GM23338 (cell line): Measurements from ENCODE around the gene BNC2. TPM values are rescaled to one million over a fixed set of nuclear protein-coding genes. Genes with fewer than 3 reads are reported as not detected.
A peak's percentile ranks its signal among the peaks of the same experiment; 100 is the strongest.

Source experiments
- ATAC-seq: fragments of 200-7000 bp; cut with Tn5 transposase; 3 replicates; pipeline ENCODE4 v1.9.1; 2020
- DNase-seq: peaks from one replicate; pipeline ENCODE4 v3.0.0-alpha.2; 2015; ENCODE audit warnings: low spot score
- H2AFZ ChIP-seq: fragments of 200-600 bp; sonication (generic); 2 replicates; pipeline ENCODE4 v1.8.0; 2016; ENCODE audit warnings: antibody characterized with exemption, mild to moderate bottlenecking, moderate library complexity
- H3F3A ChIP-seq: fragments of 200-600 bp; sonication (generic); replicated peaks from 2 replicates; pipeline ENCODE4 v1.8.0; 2017; ENCODE audit warnings: antibody characterized with exemption, mixed run types, low read depth
- H3K27ac ChIP-seq: fragments of 200-600 bp; sonication (generic); 2 replicates; pipeline ENCODE4 v1.6.1; 2016; ENCODE audit warnings: low read depth
- H3K27me3 ChIP-seq: fragments of 200-600 bp; sonication (generic); 2 replicates; pipeline ENCODE4 v1.8.0; 2016; ENCODE audit warnings: mild to moderate bottlenecking, mixed run types, moderate library complexity; ENCODE audit not compliant: insufficient read depth
- H3K36me3 ChIP-seq: fragments of 200-600 bp; sonication (generic); 2 replicates; pipeline ENCODE4 v1.8.0; 2016; ENCODE audit warnings: mild to moderate bottlenecking; ENCODE audit not compliant: insufficient read depth
- H3K4me1 ChIP-seq: fragments of 200-600 bp; sonication (generic); 2 replicates; pipeline ENCODE4 v1.8.0; 2016; ENCODE audit warnings: mild to moderate bottlenecking, moderate library complexity; ENCODE audit not compliant: insufficient read depth
- H3K4me2 ChIP-seq: fragments of 200-600 bp; sonication (generic); 2 replicates; pipeline ENCODE4 v1.7.1; 2017; ENCODE audit warnings: mixed run types
- H3K4me3 ChIP-seq: fragments of 200-600 bp; sonication (generic); 2 replicates; pipeline ENCODE4 v1.6.1; 2016; ENCODE audit warnings: mixed run types
- H3K79me2 ChIP-seq: fragments of 200-600 bp; sonication (generic); replicated peaks from 2 replicates; pipeline ENCODE4 v1.8.0; 2017; ENCODE audit warnings: mild to moderate bottlenecking; ENCODE audit not compliant: insufficient read depth
- H3K9me2 ChIP-seq: fragments of 200-600 bp; sonication (generic); 2 replicates; pipeline ENCODE4 v1.8.0; 2017; ENCODE audit not compliant: insufficient read depth
- H4K20me1 ChIP-seq: fragments of 200-600 bp; sonication (generic); replicated peaks from 2 replicates; pipeline ENCODE4 v1.8.0; 2017; ENCODE audit warnings: mild to moderate bottlenecking; ENCODE audit not compliant: insufficient read depth
- H3K27ac Mint-ChIP-seq: 2 replicates; pipeline ENCODE4 v1.8.0; 2020; ENCODE audit warnings: inconsistent platforms, mild to moderate bottlenecking, moderate library complexity, mixed read lengths
- H3K27me3 Mint-ChIP-seq: 3 replicates; pipeline ENCODE4 v1.8.0; 2022; ENCODE audit warnings: low read depth, mild to moderate bottlenecking, moderate library complexity, mixed read lengths, inconsistent platforms; ENCODE audit not compliant: insufficient read depth, poor library complexity
- H3K36me3 Mint-ChIP-seq: 3 replicates; pipeline ENCODE4 v1.8.0; 2021; ENCODE audit warnings: low read depth, mild to moderate bottlenecking, inconsistent platforms, moderate library complexity, mixed read lengths
- H3K4me1 Mint-ChIP-seq: 3 replicates; pipeline ENCODE4 v1.8.0; 2020; ENCODE audit warnings: mild to moderate bottlenecking, inconsistent platforms, mixed read lengths
- H3K4me3 Mint-ChIP-seq: 3 replicates; pipeline ENCODE4 v1.8.0; 2021; ENCODE audit warnings: moderate library complexity, mild to moderate bottlenecking, inconsistent platforms, mixed read lengths
- H3K9me3 Mint-ChIP-seq: 3 replicates; pipeline ENCODE4 v1.8.0; 2020; ENCODE audit warnings: moderate library complexity, mild to moderate bottlenecking, inconsistent platforms, mixed read lengths
- CREB1 ChIP-seq: fragments of 250-450 bp; sonication (Bioruptor Pico); IDR thresholded peaks from 2 replicates; pipeline ENCODE4 v1.5.0; 2020; ENCODE audit warnings: low read depth, mild to moderate bottlenecking, moderate library complexity
- CTCF ChIP-seq, 2 experiments: fragments of 200-600 bp in 1 of 2; sonication (generic) in 1 of 2; conservative IDR thresholded peaks; 2 replicates each; pipeline versions ENCODE4 v1.5.1 to v1.6.1; 2016 to 2017; ENCODE audit warnings: antibody characterized with exemption in 2 of 2, low read depth in 2 of 2, mild to moderate bottlenecking in 2 of 2, moderate library complexity in 1 of 2
- ETS1 ChIP-seq: IDR thresholded peaks from 2 replicates; pipeline ENCODE4 v1.6.1; 2016; ENCODE audit warnings: antibody characterized with exemption
- EZH2 ChIP-seq: fragments of 200-600 bp; sonication (generic); IDR thresholded peaks from one replicate; pipeline ENCODE4 v1.8.0; 2017; ENCODE audit warnings: antibody characterized with exemption, mild to moderate bottlenecking, low read depth; ENCODE audit not compliant: unreplicated experiment
- EZH2phosphoT487 ChIP-seq: fragments of 200-600 bp; sonication (generic); IDR thresholded peaks from one replicate; pipeline ENCODE4 v1.8.1; 2018; ENCODE audit warnings: antibody characterized with exemption; ENCODE audit not compliant: unreplicated experiment
- JUNB ChIP-seq: IDR thresholded peaks from one replicate; pipeline ENCODE4 v1.6.1; 2016; ENCODE audit warnings: antibody characterized with exemption; ENCODE audit not compliant: unreplicated experiment
- NANOG ChIP-seq: IDR thresholded peaks from 2 replicates; pipeline ENCODE4 v1.6.1; 2016; ENCODE audit warnings: antibody characterized with exemption, borderline replicate concordance
- POLR2AphosphoS5 ChIP-seq: IDR thresholded peaks from 2 replicates; pipeline ENCODE4 v1.6.1; 2016; ENCODE audit warnings: antibody characterized with exemption, low read depth
- REST ChIP-seq: IDR thresholded peaks from one replicate; pipeline ENCODE4 v1.6.1; 2018; ENCODE audit warnings: antibody characterized with exemption; ENCODE audit not compliant: unreplicated experiment
- STAT1 ChIP-seq: IDR thresholded peaks from one replicate; pipeline ENCODE4 v1.6.1; 2016; ENCODE audit warnings: antibody characterized with exemption; ENCODE audit not compliant: unreplicated experiment
- ZNF114 ChIP-seq: fragments of 250-450 bp; sonication (Bioruptor Pico); IDR thresholded peaks from 2 replicates; pipeline ENCODE4 v1.5.0; 2020; ENCODE audit warnings: mild to moderate bottlenecking, moderate library complexity
- ZNF331 ChIP-seq: fragments of 250-450 bp; sonication (Bioruptor Pico); IDR thresholded peaks from 2 replicates; pipeline ENCODE4 v1.5.0; 2020; ENCODE audit warnings: low read depth, mild to moderate bottlenecking, moderate library complexity
- ZNF462 ChIP-seq: fragments of 250-450 bp; sonication (Bioruptor Pico); IDR thresholded peaks from 2 replicates; pipeline ENCODE4 v1.5.0; 2020; ENCODE audit warnings: mild to moderate bottlenecking, moderate library complexity
- polyA plus RNA-seq: library from polyadenylated mRNA; unstranded; fragments of >200 nt; fragmentation: Nextera tagmentation; extraction: Ambion mirVana; gene quantifications from 2 replicates; pipeline ENCODE4 v1.2.1, GENCODE V29; 2016
- total RNA-seq: library from RNA; depleted of rRNA; stranded (reverse); fragments of >200 nt; shearing (Covaris generic); gene quantifications from 2 replicates; pipeline ENCODE4 v1.2.3, GENCODE V29; 2014

BNC2 gene
- total and polyA plus RNA-seq, 2 experiments from 2014 or later, result 12.7 to 13.2 TPM

GRCh38 chr9:16715404-16715803 lies 155.1 kb downstream of the BNC2 start:
- no peak for DNase-seq
- no peak for ATAC-seq
- Histone ChIP-seq H3K9me2 (no peaks in the 10 kb centered on the region), H3K36me3 (no peaks in the 10 kb centered on the region), H3F3A (no peaks in the 10 kb centered on the region), H3K4me2 (no peak overlapping the region), H3K27me3 (no peaks in the 10 kb centered on the region), H3K27ac (no peak overlapping the region), H3K4me1 (peaks cover 92% of the 10 kb centered on the region), H3K4me3 (no peak overlapping the region), H4K20me1 (no peaks in the 10 kb centered on the region), H2AFZ (no peak overlapping the region), H3K79me2 (0 out of 2 replicates have a peak, but pooled peaks cover 3% of the 10 kb centered on the region)
- TF ChIP-seq NANOG, result no peak
- no peak for TF ChIP-seq CTCF (conservative IDR thresholded peaks at IDR 0.05; ENCODE audit: low read depth in 2 of 2)
- TF ChIP-seq JUNB, result no peak
- TF ChIP-seq POLR2AphosphoS5, result no peak
- no peak for TF ChIP-seq CREB1 (CRISPR knock-in tag)
- TF ChIP-seq ZNF331 (CRISPR knock-in tag), result no peak
- TF ChIP-seq EZH2phosphoT487, result no peak
- TF ChIP-seq ETS1, result no peak
- TF ChIP-seq REST, result no peak
- no peak for TF ChIP-seq ZNF462 (CRISPR knock-in tag)
- TF ChIP-seq ZNF114, result no peak
- no peak for TF ChIP-seq EZH2
- no peak for TF ChIP-seq STAT1
- Mint-ChIP-seq H3K4me1 (peaks cover 92% of the 10 kb centered on the region), H3K27ac (peak overlapping the region; percentile 79), H3K4me3 (no peak overlapping the region), H3K9me3 (no peaks in the 10 kb centered on the region), H3K36me3 (no peaks in the 10 kb centered on the region), H3K27me3 (no peaks in the 10 kb centered on the region)
